OCI-LY7 (cell line): ENCODE results near the gene MDGA2.

Experiments
- CTCF ChIP-seq: fragments of 200-600 bp; sonication (generic); conservative IDR thresholded peaks from 2 replicates; pipeline ENCODE4 v1.5.1; 2014; ENCODE audit warnings: mild to moderate bottlenecking, antibody characterized with exemption, low read length, moderate library complexity, mixed read lengths
- EZH2phosphoT487 ChIP-seq: fragments of 200-600 bp; sonication (generic); IDR thresholded peaks from 2 replicates; pipeline ENCODE4 v1.6.1; 2018; ENCODE audit warnings: low read depth, borderline replicate concordance, mild to moderate bottlenecking, mixed run types, antibody characterized with exemption, low read length, moderate library complexity, mixed read lengths

GRCh38 chr14:47148686-47149085 is 526.7 kb downstream of the MDGA2 start:
- TF ChIP-seq CTCF (no peak), EZH2phosphoT487 (no peak)
